ENCODE measurements around the gene PPP2R5B. TPM values are rescaled to one million over a fixed set of nuclear protein-coding genes. Genes with fewer than 3 reads are reported as not detected.

The PPP2R5B gene
- total and polyA plus RNA-seq, 9 of the 15 experiments (the other 6 are each of a cell fraction or from before 2014, with no cell fraction given), result 0.10 to 7.8 (median 3.3) TPM

GRCh38 chr11:64971421-64972233 is 47.1 kb downstream of the PPP2R5B start, which contains the start of gene MAJIN (continued):
- TF ChIP-seq FOXP4 (CRISPR knock-in tag; IDR thresholded peaks at IDR 0.05; ENCODE audit: borderline replicate concordance) (0 out of 2 replicates have a peak, but pooled peaks have one; percentile 42), ZNF511 (CRISPR knock-in tag; IDR thresholded peaks at IDR 0.05) (peak; percentile 78; the same call in 1 of the 2 replicates), GTF2E2 (tag; IDR thresholded peaks at IDR 0.05) (no peak), CHD4 (IDR thresholded peaks at IDR 0.05; ENCODE audit: insufficient read depth, insufficient replicate concordance, low read depth, low read length, poor library complexity, severe bottlenecking) (no peak), CHD7 (IDR thresholded peaks at IDR 0.05; ENCODE audit: low read depth, low read length) (no peak), BCL6 (CRISPR knock-in tag; IDR thresholded peaks at IDR 0.05) (no peak), TSC22D4 (tag; IDR thresholded peaks at IDR 0.05) (no peak), JUN (IDR thresholded peaks at IDR 0.05; ENCODE audit: borderline replicate concordance, low read depth, low read length) (0 out of 2 replicates have a peak, but pooled peaks have one; percentile 18), JUN (CRISPR knock-in tag; IDR thresholded peaks at IDR 0.05; ENCODE audit: borderline replicate concordance) (peak; percentile 56; the same call in 1 of the 2 replicates), RBFOX2 (IDR thresholded peaks at IDR 0.05; ENCODE audit: low read depth, low read length) (peak; percentile 76), NBN (IDR thresholded peaks at IDR 0.05; ENCODE audit: low read depth) (no peak), MEF2A (IDR thresholded peaks at IDR 0.05; ENCODE audit: control insufficient read depth, low read depth, low read length) (no peak)
